HG02763 (cell line): Measurements from ENCODE around the gene HSCB.
"Not testable (repeated sequence)": the region's sequence is repeated elsewhere in the genome, so short reads cannot be mapped to it uniquely, and the experiment has no call there.

Experiments
- ATAC-seq: cut with Tn5 transposase; IDR thresholded peaks from one replicate; pipeline ENCODE4 v1.9.1; 2021; ENCODE audit warnings: mild to moderate bottlenecking, moderate library complexity; ENCODE audit not compliant: unreplicated experiment

The HSCB gene

DNA sequence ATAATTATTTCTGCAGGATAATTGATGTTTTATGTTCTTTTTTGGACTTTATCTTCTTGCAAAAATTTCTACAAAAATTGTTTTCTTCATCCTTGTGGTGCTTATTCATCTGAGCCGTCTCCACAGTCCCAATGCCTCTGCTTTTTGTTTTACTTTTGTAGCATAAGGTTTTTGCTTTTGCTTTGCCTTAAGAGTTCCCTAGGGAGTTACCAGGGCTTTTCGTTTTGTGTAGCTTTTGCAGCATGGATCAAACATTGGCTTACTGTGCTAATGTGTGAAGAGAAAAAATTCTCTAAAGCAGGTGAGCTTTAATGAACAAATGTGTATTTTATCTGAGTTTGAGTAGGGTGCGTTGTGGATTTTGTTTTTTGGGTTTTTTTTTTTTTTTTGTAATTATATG lies 46.8 kb downstream of the HSCB start:
- no peak for ATAC-seq

DNA sequence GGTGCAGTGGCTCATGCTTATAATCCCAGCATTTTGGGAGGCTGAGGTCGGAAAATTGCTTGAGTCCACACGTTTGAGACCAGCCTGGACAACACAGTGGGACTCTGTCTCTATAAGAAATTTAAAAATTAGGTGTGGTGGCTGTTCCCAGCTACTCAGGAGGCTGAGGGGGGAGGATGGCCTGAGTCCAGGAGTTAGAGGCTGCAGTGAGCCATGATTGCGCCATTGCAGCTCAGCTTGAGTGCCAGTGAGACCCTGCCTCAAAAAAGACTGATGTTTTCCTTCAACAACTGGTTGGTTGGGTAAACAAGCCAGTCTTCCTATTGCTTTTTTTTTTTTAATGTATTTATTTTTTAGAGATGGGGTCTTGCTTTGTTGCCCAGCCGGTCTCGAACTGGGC lies 49.3 kb downstream of the HSCB start:
- no peak for ATAC-seq

DNA sequence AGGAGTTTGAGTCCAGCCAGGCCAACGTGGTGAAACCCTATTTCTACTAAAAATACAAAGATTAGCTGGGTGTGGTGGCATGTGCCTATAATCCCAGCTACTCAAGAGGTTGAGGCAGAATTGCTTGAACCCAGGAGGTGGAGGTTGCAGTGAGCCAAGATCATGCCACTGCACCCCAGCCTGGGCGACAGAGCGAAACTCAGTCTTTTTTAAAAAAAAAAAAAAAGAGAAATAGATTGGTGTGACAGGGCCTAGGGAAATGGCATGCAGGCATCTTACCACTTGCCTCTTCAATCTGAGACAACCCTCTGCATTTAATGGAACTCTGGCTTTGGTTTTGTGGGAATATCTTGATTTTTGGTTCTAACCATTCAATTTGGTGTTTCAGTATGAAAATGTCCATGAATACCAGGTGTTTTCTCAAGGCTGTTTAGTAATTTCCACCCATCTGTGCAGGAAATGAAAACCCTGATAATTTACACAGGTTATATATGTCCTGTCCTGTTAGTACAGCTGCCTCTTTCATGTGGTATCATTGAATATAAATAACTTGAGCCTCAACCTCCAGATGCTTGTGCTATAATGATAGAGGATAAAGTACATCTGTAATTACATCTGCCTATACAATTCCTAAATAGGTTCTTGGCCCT lies 50.1 kb downstream of the HSCB start:
- peak; percentile 53 for ATAC-seq

DNA sequence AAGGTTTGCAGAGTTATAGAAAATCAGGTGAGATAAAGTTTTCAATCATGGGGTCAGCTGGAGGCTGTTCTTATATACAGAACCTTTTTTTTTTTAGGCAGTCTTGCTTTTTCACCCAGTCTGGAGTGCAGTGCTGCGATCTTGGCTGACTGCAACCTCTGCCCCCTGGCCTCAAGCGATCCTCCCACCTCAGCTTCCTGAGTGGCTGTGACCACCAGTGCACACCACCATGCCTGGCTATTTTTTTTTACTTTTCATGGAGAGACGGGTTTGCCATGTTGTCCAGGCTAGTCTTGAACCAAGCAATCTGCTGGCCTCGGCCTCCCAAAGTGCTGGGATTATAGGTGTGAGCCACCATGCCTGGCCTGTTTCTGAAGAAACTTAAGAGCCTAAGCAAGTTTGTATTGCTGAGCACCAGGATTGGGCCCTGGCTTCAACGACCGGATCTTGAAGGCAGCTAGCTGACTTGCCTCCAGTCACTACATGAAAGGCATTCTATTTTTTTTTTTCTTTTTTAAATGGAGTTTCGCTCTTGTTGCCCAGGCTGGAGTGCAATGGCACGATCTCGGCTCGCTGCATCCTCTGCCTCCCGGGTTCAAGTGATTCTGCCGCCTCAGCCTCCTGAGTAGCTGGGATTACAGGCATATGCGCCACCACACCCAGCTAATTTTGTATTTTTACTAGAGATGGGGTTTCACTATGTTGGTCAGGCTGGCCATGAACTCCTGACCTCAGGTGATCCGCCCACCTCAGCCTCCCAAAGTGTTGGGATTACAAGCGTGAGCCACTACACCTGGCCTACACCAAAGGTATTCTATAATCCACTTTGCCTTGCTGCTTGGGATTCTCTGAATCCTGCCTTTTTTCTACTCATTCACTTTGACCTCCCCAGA lies 50.9 kb downstream of the HSCB start:
- peak; percentile 34 for ATAC-seq

DNA sequence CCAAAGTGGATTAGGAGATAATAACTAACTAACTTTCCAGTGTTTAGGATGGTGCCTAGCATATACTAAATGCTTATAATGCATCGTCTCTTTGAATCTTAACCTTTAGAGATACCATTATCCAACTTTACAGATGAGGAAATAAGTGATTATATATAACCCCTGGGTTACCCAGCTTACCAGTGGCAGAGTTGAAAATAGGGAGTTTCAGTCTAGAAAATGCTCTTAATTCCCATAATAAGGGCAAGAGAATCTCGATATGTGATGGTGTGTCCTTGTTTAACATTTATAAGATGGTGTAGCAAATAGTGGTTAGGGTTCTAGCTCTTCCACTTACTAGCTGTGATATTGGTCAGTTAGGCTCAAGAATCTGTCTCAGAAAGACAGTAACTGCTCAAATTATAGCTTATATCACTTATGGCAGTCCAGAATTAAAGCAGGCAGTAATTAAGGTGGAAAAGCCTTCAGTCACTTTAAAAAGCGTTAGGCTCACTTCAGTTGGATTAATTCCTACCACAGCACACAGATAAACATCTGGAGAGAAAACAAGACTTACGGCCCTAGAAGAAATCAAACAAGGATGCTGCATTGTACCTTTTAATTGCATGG lies 52.2 kb downstream of the HSCB start:
- no peak for ATAC-seq

DNA sequence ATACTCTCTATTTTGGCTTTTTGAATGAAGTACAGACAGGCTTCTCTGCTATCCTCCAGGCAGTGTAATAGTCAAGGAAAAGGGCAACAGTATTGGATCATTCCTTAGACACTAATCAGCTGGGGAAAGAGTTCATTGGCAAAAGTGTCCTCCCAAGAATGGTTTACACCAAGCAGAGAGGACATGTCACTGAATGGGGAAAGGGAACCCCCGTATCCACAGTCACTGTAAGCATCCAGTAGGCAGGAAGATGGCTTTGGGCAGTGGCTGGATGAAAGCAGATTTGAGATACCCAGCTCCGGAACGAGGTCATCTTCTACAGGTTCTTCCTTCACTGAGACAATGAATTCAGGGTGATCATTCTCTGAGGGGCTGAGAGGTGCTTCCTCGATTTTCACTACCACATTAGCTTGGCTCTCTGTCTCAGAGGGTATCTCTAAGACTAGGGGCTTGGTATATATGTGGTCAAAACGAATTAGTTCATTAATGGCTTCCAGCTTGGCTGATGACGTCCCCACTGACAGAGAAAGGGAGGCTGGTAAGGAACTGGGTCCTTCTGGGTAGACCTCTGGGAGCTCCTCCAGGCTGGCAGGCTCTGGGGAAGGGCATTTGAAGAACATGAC lies 53.3 kb downstream of the HSCB start:
- no peak for ATAC-seq

DNA sequence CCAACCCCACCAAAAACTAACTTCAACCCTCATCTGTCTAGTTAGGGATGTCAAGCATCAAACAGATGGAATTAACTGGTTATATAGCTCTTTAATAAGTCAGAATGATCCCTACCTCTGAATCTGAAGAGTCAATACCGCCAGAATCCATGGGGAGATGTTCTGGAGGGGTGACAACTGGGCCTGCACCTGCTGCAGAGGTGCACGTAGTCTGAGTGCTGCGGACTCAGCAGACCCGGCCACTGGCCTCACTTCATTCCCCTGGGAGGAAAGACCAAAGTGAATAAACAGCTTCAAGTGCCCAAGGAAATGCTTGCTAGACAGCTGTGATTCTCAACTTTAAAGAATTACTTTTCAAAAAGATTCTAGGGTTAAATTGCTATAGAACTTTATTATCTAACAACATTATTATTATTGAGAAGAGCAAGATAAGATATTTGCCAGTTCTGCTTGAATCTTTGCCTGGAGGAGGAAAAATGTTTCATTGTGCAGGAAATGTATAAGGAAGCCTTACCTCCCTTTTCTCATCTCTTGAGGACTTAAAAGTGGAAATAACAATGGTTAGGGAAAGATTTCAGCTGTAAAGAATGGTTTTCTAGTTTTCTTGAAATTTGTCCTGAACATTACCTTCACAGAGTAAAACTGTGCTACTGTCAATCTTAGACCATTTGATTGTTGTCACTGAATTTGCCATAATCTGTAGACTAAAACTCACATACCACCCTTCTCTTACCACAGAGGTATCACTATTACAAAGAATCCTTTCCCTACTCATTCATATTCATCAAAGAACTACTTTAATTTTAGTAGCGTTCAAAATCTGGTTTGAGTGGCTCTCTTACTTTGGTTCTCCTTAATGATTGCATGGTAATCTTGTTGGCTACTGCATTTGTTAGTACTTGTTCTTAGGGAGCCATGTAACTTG lies 54.4 kb downstream of the HSCB start:
- no peak for ATAC-seq

DNA sequence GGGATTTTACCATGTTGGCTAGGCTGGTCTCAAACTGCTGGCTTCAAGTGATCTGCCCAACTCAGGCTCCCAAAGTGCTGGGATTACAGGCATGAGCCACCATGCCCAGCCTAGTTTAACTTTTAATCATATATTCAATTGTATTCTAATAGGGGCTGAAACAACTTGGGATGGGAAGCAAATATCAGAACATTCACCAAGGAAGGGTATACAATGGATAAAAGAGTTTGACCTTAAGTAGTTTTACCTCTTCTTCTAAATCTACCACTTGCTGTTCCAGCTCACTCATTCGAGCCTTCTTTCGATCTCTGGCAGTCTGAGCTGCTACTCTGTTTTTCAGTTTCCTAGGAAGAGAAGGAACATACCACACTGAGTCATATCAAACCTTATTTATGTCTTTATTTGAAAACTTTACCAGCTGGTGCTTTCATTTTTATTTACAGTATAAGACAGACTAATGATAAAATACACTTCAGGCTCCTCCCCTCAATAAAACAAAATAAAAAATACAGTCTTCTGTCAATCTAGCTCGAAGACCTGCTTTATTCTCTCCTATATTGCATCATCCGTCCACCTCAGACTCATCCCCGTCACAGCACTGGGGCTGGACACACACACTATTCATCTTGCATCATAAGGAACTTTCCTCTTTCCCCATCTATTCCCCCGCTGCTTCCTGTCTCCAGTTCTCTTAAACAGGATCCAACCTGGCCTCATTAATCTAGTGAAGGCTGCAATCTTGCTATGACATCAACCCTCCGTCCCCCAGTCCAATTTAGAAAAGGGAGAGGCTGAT lies 57.2 kb downstream of the HSCB start:
- no peak for ATAC-seq

DNA sequence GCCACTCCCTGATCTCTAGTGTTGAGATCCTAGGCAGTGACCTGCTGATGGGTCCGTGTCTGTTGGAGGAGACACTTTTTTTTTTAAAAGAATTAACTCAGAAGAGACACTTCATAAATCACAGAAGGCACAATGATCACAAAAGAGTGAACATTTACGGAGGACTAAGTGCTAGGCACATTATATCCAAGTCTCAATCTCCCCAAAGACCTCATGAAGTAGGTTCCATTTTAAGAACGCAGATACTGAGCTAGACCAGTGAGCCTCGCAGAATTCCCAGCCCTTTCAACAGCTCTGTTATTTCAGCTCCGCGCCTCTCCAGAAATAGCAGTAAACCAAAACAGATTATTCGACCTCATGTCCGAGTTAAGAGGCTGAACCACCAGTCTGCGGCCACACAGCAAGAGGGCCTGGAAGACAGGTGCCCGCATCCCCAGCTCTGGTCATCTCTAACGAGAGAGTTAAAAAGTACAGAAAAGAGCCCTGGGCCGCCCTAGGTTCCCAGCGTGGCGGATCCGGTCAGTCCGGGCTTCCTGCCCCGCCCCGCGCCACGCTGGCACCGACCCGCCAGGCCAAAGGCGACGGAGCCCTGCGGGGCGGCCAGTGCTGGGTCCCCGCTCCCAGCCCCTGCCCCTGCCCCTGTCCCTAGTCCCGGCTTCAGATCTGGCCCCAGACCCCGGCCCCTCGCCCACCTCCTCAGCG lies 57.9 kb downstream of the HSCB start:
- peak; percentile 21 for ATAC-seq

DNA sequence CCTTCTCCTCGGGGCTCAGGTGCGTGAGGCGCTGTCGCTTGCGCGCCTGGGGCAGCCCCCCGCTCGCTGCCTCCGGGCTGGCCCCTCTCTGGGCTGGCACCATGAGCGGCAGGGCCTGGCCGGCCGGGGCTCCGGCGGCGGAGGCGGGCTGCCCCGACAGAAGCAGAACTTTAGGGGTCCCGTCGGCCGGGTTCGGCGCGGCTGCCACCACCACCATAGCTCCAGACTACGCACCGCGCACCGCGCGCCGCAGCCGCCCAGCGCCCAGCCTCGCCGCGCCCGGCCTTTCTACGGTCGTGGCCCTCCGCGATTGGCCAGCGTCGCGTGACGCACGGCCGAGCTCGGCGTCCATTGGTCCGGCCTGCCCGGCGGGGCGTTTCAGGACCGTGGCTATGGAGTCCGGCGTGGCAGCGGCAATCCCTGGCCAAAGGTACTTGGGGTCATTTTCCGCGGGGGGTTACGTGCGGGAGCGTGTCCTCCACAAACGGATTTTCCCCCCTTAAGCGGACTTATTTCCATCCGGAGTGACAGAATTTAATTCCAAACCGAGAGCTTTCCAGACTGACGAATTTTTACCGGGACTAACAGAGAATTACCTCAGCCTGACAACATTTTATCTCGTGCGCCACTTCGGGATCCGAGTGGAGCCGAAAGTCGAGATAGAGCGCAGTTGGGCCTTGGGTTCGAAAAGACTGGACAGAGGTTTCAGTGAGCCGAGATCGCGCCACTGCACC lies 58.6 kb downstream of the HSCB start, which contains the start of gene XBP1:
XBP1 (minus strand) TSS at position 262 of the 734 bp plus-strand sequence.
- ATAC-seq, result peak; percentile 83

DNA sequence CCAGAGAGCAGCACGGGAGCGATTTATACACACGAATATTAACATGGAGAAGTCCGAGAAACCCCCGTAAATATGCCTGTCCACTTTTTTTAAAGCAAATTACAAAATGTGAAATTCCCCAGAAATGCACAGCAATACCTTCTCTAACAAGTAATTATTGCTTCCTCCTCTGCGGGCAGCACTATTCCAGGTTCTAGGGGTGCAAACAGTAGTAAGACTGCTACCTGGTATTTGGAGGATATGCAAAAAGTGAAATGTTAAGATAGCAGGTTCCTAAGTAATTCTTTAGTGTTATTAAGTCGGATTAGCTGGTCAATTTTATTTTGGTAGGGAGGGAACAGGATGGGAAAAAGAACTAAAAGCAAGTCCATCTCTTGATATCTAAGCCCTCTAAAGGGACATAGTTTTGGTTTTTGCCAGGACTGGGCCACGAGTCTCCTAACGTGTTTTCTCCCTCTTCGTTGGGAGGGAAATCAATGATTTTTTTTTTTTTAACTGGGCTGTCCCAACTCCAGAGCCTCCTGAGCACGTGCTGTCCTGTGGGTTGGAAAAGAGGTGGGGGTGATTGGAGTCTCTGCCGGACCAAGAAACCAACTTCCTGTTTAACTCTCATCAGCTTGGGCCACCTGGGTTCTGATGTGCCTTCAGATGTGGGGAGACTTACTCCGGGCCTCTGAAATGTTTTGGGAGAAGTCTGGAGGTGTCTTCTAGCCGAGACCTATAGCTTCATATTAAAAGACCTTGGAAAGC lies 60.2 kb downstream of the HSCB start:
- no peak for ATAC-seq

DNA sequence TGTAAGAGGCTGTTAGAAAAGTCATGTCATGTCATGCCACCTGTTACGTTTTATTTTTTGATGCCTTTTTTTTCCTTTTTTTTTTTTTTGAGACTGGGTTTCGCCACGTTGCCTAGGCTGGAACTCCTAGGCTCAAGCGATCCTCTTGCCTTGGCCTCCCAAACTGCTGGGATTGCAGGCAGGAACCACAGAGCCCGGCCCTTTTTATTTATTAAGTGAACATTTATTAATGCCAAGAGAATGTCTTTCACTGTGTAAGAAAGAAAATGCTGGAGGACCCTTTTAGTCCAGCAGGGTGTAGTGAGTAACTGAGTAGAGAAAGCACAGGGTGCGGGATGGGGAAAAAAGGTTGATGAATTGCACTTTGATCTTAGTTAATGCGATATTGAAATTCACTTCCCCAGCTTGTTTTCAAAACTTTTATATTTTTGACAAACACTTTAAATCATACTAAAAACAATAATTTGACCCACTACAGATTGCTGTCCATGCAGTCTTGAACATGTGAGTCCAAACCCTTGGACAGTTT lies 60.8 kb downstream of the HSCB start:
- ATAC-seq, result no peak

DNA sequence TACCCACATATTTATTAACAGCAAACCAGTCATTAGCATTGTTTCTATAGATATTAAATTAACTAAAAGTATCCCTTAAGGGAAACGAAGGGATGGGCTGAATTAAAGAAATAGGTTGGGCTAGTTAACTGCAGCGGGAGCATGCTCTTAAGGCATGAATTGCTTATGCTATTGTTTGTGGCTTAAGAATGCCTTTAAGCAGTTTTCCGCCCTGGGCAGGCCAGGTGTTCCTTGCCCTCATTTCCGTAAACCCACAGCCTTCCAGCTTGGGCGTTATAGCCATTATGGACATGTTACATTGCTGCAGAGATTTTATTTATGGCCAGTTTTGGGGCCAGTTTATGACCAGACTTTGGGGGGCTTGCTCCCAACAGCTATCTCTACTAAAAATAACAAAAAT lies 63.6 kb downstream of the HSCB start:
- ATAC-seq, result not testable (repeated sequence)
